GM23248 (cell line): ENCODE data around the gene ISCU. TPM values are rescaled to one million over a fixed set of nuclear protein-coding genes. Genes with fewer than 3 reads are reported as not detected.
"Not testable (repeated sequence)": the region's sequence is repeated elsewhere in the genome, so short reads cannot be mapped to it uniquely, and the experiment has no call there.

Experiments used
- DNase-seq: peaks from one replicate; pipeline ENCODE4 v3.0.0-alpha.2; 2015
- H2AFZ ChIP-seq: fragments of 200-600 bp; sonication (generic); 2 replicates; pipeline ENCODE4 v1.6.1; 2016; ENCODE audit warnings: antibody characterized with exemption
- H3F3A ChIP-seq: fragments of 200-600 bp; sonication (generic); 2 replicates; pipeline ENCODE4 v1.6.1; 2016; ENCODE audit warnings: mild to moderate bottlenecking, antibody characterized with exemption, mixed run types; ENCODE audit not compliant: insufficient read depth
- H3K27ac ChIP-seq: fragments of 200-600 bp; sonication (generic); 2 replicates; pipeline ENCODE4 v1.5.1; 2016; ENCODE audit warnings: mild to moderate bottlenecking
- H3K27me3 ChIP-seq: fragments of 200-600 bp; sonication (generic); replicated peaks from 2 replicates; pipeline ENCODE4 v1.6.1; 2016; ENCODE audit warnings: mild to moderate bottlenecking; ENCODE audit not compliant: insufficient read depth
- H3K36me3 ChIP-seq: fragments of 200-600 bp; sonication (generic); 2 replicates; pipeline ENCODE4 v1.6.1; 2016; ENCODE audit warnings: low read depth, mild to moderate bottlenecking
- H3K4me1 ChIP-seq: fragments of 200-600 bp; sonication (generic); 2 replicates; pipeline ENCODE4 v1.6.1; 2016; ENCODE audit warnings: mild to moderate bottlenecking; ENCODE audit not compliant: insufficient read depth
- H3K4me2 ChIP-seq: fragments of 200-600 bp; sonication (generic); one replicate; pipeline ENCODE4 v1.6.1; 2016; ENCODE audit warnings: mild to moderate bottlenecking; ENCODE audit not compliant: unreplicated experiment
- H3K4me3 ChIP-seq: fragments of 200-600 bp; sonication (generic); 2 replicates; pipeline ENCODE4 v1.5.1; 2016; ENCODE audit warnings: mild to moderate bottlenecking
- H3K79me2 ChIP-seq: fragments of 200-600 bp; sonication (generic); 2 replicates; pipeline ENCODE4 v1.6.1; 2016; ENCODE audit warnings: mild to moderate bottlenecking; ENCODE audit not compliant: insufficient read depth
- H3K9ac ChIP-seq: fragments of 200-600 bp; sonication (generic); 2 replicates; pipeline ENCODE4 v1.6.1; 2016; ENCODE audit warnings: mild to moderate bottlenecking
- H3K9me2 ChIP-seq: fragments of 200-600 bp; sonication (generic); 2 replicates; pipeline ENCODE4 v1.6.1; 2016; ENCODE audit warnings: mixed run types, mild to moderate bottlenecking, moderate library complexity; ENCODE audit not compliant: insufficient read depth
- H3K9me3 ChIP-seq: fragments of 200-600 bp; sonication (generic); one replicate; pipeline ENCODE4 v1.6.1; 2017; ENCODE audit warnings: low read depth
- H4K20me1 ChIP-seq: fragments of 200-600 bp; sonication (generic); 2 replicates; pipeline ENCODE4 v1.6.0; 2016; ENCODE audit not compliant: insufficient read depth
- EZH2 ChIP-seq: fragments of 200-600 bp; sonication (generic); IDR thresholded peaks from 2 replicates; pipeline ENCODE4 v1.6.1; 2018; ENCODE audit warnings: antibody characterized with exemption, mild to moderate bottlenecking; ENCODE audit not compliant: insufficient read depth, poor library complexity, severe bottlenecking
- EZH2phosphoT487 ChIP-seq: fragments of 200-600 bp; sonication (generic); IDR thresholded peaks from 2 replicates; pipeline ENCODE4 v1.6.1; 2018; ENCODE audit warnings: antibody characterized with exemption, moderate library complexity, mild to moderate bottlenecking, low read depth; ENCODE audit not compliant: insufficient read depth
- WGBS, 2 experiments: methylation state at CpG; one replicate each; pipeline ENCODE4 v1.1.6; 2015 to 2017; ENCODE audit warnings: low lambda C conversion rate in 2 of 2, low coverage in 1 of 2; ENCODE audit errors: missing lambda C conversion rate in 2 of 2; 5-methylcytosine and 5-hydroxymethylcytosine counted together
- in situ Hi-C: fragments of 300-500 bp; cut with MboI; formaldehyde crosslinking; loops from 2 replicates; pipeline ENCODE4 v1.15.0; 2020
- polyA plus RNA-seq: library from polyadenylated mRNA; unstranded; fragments of >200 nt; fragmentation: Nextera tagmentation; extraction: Ambion mirVana; gene quantifications from 2 replicates; pipeline ENCODE4 v1.2.1, GENCODE V29; 2016
- total RNA-seq: library from RNA; depleted of rRNA; stranded (reverse); fragments of >200 nt; shearing (Covaris generic); gene quantifications from 2 replicates; pipeline ENCODE4 v1.2.3, GENCODE V29; 2014

Gene ISCU
- total and polyA plus RNA-seq, 2 experiments from 2014 or later, result 159 to 237 TPM

DNA sequence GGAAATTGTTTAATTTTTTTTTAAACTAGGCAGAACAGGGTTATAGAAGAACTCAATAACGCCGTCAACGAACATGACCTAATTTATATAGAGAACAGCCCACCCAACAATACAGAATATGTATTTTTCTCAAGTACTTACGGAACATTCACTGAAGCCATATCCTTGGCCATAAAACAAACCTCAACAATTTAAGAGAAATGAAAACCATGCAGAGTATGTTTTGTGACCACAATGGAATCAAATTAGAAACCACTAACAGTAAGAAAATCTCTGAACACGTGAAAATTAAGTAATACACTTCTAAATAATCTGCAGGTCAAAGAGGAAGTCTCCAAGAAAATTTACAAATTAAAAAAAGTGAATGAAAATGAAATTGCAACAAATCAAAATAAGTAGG lies 10.9 kb upstream of the ISCU start:
- in situ Hi-C loops, result no loop called here
- Histone ChIP-seq H3K4me1 (peaks cover 16% of the 10 kb centered on the region), H3K27me3 (no peaks in the 10 kb centered on the region), H3K9me2 (no peaks in the 10 kb centered on the region), H3K79me2 (peaks cover 100% of the 10 kb centered on the region), H4K20me1 (peaks cover 29% of the 10 kb centered on the region), H3K4me2 (peak overlapping the region; percentile 27), H3K27ac (peak overlapping the region; percentile 22), H3K9ac (no peak overlapping the region), H2AFZ (no peak overlapping the region), H3K9me3 (no peaks in the 10 kb centered on the region), H3K36me3 (peaks cover 25% of the 10 kb centered on the region; the same call in 1 of the 2 replicates), H3K4me3 (0 out of 2 replicates have a peak overlapping the region, but pooled peaks have one; percentile 3), H3F3A (peaks cover 20% of the 10 kb centered on the region; the same call in 1 of the 2 replicates)
- no peak for TF ChIP-seq EZH2phosphoT487
- no peak for TF ChIP-seq EZH2
- WGBS, 2 experiments, result 62 to 63% methylated on average over 5 of the region's 5 CpGs
- DNase-seq, result peak; percentile 67

DNA sequence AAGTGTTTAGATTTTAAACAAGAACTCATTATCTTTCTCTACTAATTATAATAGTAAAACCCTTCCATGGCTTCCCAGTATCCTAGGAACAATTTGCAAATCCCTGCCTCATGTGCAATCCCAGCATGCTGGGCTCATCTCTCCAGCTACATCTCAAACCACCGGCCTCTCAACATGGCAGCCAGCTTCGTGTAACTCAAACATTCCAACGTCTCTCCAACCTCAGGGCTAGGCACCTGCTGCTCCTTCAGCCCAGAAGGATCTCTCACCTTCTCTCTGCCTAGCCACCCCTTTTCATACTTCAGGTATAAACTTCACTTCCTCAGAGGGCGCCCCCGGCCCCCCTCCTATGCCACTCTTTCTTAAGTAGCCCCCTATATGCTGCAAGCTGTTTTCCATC lies 8.6 kb upstream of the ISCU start:
- 99 to 100% methylated on average over 5 of the region's 5 CpGs for WGBS, 2 experiments
- Histone ChIP-seq H3K4me3 (no peak overlapping the region), H3K36me3 (peaks cover 4% of the 10 kb centered on the region; the same call in 1 of the 2 replicates), H3K9me2 (no peaks in the 10 kb centered on the region), H3K4me1 (peaks cover 16% of the 10 kb centered on the region), H3K27me3 (no peaks in the 10 kb centered on the region), H2AFZ (no peak overlapping the region), H3F3A (peaks cover 20% of the 10 kb centered on the region; the same call in 1 of the 2 replicates), H3K9ac (no peak overlapping the region), H3K9me3 (no peaks in the 10 kb centered on the region), H3K4me2 (no peak overlapping the region), H4K20me1 (peaks cover 29% of the 10 kb centered on the region), H3K79me2 (peaks cover 100% of the 10 kb centered on the region), H3K27ac (no peak overlapping the region)
- DNase-seq, result no peak
- TF ChIP-seq EZH2 (no peak), EZH2phosphoT487 (no peak)
- in situ Hi-C loops, result no loop called here

DNA sequence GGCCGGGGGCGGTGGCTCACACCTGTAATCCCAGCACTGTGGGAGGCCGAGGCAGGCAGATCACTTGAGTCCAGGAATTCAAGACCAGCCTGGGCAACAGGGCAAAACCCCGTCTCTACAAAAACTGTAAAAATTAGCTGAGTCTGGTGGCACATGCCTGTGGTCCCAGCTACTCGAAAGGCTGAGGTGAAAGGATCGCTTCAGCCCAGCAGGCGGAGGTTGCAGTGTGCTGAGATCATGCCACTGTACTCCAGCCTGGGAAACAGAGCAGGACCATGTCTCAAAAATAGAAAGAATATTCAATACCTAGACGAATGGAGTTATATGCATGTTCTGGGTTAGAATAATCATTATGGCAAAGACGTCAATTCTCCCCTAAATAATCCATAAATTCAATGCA lies 7.0 kb upstream of the ISCU start:
- H4K20me1 ChIP-seq, result peaks cover 29% of the 10 kb centered on the region
- H3K4me2 ChIP-seq, H3K9me3 ChIP-seq, H3K36me3 ChIP-seq, DNase-seq, H3K27ac ChIP-seq, H3K9me2 ChIP-seq, H2AFZ ChIP-seq, H3K9ac ChIP-seq, H3K27me3 ChIP-seq, H3K4me3 ChIP-seq, in situ Hi-C loops: not testable (repeated sequence)
- 77 to 79% methylated on average over 9 of the region's 9 CpGs for WGBS, 2 experiments
- peaks cover 100% of the 10 kb centered on the region for H3K79me2 ChIP-seq
- H3F3A ChIP-seq, result peaks cover 26% of the 10 kb centered on the region; the same call in 1 of the 2 replicates
- peaks cover 22% of the 10 kb centered on the region for H3K4me1 ChIP-seq

DNA sequence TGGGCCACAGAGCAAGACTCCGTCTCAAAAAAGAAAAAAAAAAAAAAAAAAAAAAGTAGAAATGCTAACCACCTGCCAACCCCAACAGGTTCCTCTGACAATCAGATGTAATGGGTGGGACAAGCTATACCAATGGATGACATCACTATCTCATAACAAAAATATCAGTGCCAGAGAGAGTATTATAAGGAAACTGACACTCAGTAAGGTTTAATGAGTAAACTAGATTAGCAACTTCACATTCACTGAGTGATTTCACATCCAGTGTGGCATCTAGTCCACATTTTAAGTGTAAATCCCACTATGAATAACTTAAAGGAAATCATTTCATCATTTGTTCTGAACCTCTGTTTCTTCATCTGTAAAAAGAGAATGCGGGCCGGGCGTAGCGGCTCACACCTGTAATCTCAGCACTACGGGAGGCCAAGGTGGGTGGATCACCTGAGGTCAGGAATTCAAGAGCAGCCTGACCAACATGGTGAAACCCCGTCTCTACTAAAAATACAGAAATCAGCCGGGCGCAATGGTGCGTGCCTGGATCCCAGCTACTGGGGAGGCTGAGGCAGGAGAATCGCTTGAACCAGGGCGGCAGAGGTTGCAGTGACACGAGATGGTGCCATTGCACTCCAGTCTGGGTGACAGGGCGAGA lies 3.3 kb upstream of the ISCU start:
- in situ Hi-C loops, result no loop called here
- WGBS, 2 experiments, result 82 to 92% methylated on average over 13 to 14 of the region's 14 CpGs

More for the DNA sequence above, 3.3 kb upstream of the ISCU start:
- Histone ChIP-seq H3K9me3 (no peaks in the 10 kb centered on the region), H3K9me2 (no peaks in the 10 kb centered on the region), H3K27me3 (no peaks in the 10 kb centered on the region), H3K4me1 (peaks cover 15% of the 10 kb centered on the region), H3K27ac (no peak overlapping the region), H3K79me2 (peaks cover 84% of the 10 kb centered on the region), H3F3A (peaks cover 9% of the 10 kb centered on the region; the same call in 1 of the 2 replicates), H4K20me1 (peaks cover 15% of the 10 kb centered on the region; the same call in 1 of the 2 replicates), H2AFZ (no peak overlapping the region), H3K4me2 (peak overlapping the region; percentile 91), H3K9ac (peak overlapping the region; percentile 98), H3K4me3 (peak overlapping the region; percentile 98; the same call in 1 of the 2 replicates), H3K36me3 (peaks cover under 1% of the 10 kb centered on the region)
- TF ChIP-seq EZH2, result no peak
- TF ChIP-seq EZH2phosphoT487, result no peak
- no peak for DNase-seq
